NCI-H146 treated with DMSO at 0.1 percent for 48 hours (cell line): ENCODE measurements around the gene BGN.

Experiments used
- DNase-seq: peaks from one replicate; lab custom pipeline; 2025; ENCODE audit not compliant: unreplicated experiment; lab: John Stamatoyannopoulos, UW

BGN gene

DNA sequence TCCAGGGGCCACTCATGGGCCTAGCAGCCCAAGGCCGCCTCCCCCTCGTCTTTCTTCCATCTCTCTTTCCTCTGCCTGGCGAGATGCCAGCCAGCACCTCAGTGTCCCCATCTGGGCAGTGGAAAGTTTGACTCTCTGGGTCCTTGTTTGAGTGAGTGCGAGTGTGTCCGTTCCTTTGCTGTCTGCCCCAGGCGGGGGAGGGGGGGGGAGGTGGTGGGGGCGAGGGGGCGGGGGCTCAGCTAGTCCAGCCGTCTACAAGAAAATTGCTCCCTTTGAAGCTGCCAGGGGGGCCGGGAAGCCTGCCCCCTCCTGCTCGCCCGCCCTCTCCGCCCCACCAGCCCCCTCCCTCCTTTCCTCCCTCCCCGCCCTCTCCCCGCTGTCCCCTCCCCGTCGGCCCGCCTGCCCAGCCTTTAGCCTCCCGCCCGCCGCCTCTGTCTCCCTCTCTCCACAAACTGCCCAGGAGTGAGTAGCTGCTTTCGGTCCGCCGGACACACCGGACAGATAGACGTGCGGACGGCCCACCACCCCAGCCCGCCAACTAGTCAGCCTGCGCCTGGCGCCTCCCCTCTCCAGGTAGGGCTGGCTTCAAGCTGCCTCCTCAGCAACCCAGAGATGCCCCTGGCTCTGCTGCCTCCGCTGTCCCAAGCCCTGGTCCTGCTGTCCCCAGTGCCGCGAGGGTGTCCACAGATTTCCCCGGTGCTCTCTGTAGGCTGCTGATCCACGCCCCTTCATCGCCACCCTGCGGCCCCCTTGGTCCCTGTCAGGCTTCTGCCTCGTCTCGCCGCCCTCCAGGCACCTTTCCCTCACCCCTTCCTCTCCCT is at the start of gene BGN:
TSS of gene BGN (plus strand) at position 440 of the 821 bp plus-strand sequence. CDS start 9,652 bp downstream, outside the sequence.
- DNase-seq: peak; percentile 6

DNA sequence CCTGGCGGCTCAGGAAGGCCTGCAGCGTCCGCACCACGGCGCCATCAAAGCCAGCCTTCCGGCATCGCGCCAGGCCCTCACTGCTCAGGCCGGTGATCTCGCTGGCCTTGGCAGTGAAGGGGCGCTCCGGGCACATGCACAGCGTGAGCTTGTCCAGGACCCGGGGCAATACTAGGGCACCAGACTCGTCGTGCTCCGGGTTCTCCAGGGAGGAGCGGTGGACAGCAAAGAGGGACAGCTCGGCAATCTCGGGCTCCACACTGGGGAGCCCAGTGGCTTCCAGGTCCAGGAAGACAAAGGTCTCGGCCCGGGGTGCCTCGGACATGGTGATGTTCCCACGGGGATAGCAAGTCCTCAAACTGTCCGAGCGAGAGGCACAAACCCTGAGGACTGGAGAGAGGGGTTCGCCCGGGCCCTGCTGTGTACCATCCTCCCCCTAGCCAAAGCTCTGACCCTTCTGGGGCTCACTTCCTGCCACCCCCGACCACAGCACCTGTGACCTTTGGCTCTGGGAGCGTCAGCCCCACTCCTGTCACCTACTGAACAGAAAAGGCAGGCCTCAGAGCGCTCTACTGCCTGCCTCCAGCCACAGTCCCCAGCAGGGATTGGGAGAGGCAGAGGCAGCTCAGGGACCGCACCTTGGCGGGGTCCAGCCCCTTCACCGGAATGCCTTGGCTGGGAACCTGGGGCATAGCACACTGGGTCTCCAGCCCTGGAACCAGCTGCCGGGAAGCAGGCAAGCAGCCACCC is 49.5 kb upstream of the BGN start:
- DNase-seq: no peak

DNA sequence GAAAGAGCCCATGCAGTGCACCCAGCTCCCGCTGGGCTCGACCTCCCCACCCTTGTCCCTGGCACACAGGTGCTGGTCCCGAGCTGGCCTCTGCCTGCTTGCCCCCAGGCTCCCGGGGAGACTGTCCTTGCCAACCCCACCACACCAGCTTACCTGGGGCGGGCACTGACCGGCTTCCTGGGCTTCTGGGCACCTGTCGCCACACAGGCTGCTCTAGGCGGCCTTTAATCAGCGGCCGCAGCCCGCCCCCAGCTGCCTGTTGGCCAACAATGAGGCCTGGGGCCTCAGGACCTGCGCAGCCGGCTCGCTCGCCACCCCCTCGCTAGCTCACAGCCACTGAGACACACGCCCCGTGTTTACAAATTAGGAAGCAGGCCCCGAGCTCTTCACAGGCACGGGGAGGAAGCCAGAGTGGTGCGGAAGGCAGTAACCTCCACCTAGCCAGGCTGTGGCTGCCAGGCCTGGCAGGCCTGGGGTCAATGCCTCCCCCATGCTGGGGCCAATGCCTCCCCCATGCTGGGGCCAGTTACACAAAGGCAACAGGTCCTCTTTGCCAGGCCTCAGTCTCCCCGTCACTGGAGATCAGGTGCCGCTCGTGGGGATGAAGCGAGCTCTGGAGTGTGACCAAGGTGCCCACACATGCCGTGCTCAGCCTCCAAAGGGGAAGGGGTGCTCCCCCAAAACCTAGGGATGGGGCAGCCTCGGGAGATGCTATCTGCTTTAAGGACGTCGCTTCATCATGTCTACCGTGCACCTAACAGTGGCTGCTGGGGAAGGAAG is 48.7 kb upstream of the BGN start, which contains the start of gene TREX2:
TSS of gene TREX2 (minus strand) at position 201 of the 780 bp plus-strand sequence. CDS start 626 bp downstream, outside the sequence.
- DNase-seq: no peak

DNA sequence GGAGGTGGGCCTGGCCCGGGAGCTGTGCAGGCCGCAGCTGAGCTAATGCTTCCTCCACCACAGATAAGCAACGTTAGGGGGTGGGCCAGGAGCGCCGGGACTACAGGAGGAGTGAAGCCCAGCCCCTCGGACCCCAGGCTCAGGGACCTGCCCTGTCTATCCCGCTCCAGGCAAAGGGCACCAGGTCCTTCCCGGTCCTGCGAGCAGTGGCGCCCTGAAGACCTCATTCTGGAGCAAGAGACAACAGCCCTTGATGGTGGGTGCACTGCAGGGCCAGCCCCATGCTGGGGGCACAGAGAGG is 48.2 kb upstream of the BGN start:
- no peak for DNase-seq

DNA sequence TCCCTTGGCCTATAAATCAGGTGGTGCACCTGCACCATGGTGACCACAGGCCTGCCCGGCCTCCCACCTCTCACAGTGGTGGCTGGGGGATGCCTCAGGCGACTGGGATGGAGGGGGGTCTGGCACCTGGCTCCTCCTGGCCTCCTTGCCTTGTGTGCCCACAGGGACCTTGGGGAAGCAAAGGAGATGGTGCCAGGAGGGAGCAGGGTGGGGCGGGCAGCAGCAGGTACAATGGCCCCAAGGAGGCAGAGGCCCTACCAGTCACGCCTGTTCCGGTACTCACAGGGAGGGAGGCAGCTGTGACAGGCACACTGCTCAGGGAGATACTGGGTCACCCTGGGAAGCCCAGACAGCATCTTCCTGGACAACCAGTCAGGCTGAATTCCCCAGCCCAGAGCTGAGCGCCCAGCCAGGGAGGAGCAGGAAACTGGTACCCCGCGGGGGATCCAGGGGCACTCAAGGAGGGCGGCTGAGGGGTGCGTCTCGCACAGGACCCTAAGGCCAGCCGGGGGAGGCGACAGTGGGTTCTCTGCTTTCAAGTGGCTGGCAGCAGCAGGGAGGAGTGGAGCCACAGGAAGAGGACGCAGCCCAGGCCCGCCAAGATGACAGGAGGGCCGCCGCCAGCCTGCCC is 47.7 kb upstream of the BGN start:
- no peak for DNase-seq

DNA sequence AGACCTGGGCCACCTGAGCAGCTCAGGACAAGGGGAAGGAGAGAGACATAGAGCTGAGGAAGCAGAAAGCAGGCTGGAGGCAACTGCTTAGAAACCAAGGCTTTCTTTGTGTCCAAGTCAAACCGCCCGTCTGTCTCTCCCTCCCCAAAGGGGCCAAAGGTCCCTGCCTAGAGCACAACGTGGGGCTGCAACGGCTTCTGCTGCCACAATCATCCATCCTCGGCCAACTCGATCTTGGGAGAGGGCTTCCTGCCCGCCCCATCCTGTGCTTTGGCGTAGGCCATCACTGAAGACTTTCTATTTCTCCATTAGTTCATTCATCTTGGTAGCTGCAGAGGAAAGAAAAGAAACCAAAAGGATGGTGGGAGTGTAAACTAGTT is 47.2 kb upstream of the BGN start:
- no peak for DNase-seq

DNA sequence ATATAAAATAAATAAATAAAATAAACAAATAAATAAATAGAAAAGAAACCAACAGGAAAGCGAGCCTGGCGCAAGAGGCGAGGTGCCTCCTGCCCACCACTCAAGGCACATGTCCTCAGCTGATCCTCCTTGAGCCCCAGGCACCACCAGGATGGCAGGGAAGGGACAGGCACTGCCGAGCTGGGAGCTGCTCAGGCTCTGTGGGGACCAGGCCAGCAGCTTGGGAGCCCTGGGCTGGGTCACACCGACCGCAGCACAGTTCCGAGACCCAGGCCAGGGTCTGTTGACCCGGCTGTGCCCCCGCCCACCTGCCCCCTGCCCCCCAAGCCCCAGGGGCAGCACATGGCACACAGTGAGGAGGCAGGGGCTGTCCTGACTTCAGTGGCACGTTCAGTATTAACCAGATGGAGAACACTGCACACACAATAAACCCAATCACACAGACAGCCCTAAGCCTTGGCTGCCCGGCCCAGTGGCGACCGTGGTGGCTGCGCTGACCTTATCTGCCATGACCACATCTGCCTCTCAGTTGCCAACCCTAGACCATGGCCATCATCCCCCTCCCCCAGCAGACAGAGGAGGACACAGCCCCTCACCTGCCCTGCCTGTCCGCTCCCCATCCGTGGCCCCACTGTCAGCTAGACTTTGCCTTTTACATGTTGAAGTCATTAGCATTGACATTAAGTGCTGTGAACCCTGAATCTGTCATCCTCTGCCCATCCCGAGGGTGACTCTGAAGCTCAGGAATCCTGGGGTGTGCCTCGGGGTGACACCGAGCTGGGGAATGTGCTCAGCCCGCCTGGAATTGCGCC is 46.0 kb upstream of the BGN start:
- no peak for DNase-seq

DNA sequence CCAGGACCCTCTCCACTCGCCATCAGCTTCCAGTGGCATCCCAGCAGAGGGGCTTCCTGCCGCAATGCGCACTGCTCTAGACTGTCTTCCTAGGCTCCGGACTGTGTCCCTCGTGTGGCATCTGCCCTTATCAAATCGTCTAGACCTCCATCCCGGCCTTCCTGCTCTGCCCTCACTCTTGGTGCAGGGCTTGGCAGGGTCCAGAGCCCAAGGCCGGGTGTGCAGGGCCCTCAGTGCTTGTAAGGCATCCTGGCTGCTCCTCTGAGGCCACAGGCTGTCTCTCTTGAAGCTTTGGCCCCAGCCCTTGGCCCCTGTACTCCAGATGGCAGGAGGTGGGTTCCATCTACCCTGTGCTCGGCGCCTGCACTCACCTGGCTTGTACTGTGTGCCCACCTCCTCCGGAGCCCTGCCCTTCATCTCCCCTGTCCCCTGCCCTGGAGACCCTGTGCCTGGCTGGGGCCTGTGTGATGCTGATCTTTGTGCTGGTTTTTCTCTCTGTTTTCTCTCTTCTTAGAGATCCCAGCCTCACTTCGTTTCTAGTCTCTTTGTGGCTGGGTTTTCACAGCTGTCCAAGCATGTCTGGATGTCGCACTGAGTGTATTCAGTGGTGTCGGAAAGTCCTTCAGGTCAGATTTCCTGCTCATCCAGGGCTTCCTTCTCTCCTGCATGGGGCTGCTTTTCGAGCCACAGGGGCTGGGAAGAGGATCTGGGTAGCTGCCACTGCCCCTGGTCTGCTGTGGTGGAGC is 45.2 kb upstream of the BGN start:
- no peak for DNase-seq

DNA sequence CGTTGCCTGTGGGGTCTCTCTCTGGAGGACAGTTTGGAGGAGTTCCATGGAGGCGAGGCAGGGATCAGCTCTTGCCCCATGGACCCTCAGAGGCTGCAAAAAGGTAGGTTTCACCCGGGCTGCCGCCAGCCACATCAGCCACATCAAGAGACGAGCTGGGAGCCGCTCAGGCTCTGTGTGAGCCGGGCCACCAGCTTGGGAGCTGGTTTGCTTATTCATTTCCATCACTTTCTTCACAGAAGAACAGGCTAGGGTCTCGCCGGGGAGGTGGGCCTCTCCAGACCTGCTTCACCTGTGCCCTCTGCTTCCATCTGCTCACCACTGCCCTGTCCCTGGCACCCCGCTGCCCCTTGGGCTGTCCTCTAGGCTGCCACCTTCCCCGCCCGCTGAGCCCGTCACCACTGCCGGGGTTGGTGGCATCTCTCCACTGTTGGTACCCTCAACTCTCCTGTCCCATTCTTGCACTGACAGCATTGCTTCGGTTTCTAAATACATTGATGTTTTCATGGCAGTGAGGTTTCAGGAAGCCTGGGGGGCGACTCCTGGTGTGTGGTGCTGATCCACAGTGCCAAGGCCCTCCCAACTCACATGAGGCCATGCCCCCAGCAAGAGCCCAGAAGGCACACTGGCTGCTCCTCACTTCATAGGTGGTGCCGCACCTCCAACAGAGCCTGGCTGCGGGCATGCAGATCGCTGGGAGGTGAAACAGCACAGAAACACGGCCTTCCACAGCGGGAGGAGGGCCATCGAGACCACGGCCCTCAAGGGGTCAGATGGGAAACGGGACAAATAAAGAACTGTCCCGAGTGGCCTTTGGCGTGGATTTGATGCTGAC is 44.4 kb upstream of the BGN start:
- DNase-seq: no peak

DNA sequence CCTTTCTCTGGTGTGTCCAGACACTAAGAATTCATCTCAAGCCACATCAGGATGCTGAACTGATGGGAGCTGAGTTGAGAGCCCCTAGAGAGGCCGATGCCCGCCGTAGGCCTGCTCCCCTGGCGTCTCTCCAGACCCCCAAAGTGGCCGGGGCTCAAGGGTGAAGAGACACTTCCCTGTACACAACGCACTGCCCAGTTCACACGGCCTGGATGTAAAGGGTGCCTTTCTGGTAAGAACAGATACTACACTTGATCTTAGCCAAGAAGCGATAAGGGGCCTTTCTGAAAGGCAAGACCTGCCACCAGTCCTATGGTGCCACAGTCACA is 43.9 kb upstream of the BGN start:
- no peak for DNase-seq

DNA sequence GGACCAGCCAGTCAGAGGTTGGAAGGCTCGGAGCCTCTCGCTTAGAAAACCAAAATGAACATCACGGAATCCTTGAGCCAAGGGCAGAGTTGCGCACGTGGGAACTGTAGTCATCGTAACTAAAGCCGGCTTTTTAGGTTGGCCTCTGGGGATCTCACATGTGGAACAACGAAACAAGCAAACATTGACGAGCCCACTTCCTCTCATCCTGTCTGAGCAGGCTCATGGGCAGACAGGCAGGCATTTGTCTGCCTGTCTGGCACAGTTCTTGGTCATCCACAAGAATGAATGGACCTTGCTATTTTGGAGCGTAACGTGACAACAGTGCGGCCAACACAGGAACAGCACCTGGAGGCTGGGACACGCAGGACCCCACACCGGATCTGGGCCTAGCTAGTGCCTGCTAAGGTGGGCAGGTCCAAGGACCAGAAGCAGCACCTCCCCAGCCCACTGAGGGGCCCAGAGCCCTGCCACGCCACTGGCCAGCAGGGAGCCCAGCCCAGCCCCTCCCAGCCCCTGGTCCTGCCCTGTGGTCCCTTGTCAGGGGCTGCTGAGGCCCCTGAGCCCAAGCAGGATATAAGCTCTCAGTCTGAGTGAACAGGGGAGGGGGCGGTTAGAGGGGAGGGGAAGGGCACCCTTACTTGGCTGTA is 39.8 kb upstream of the BGN start:
- DNase-seq: no peak

DNA sequence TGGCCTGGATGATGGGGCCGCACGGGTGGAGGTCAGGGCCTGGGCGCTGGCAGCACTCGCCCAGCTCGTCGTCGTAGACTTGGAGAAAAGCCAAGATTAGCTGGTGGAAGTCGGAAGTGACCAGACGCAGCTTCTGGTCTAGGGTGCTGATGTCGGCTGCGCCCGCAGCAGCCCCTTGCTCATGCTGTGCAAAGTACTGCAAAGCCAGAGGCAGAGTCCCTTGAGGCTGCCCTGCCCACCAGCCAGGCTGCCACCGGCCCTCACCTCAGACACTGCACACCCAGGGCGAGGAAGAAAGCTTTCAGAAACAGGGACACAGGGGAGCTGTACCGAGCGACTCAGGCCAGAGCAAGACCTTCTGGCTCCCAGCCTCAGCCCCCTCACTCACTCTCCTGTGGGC is 39.2 kb upstream of the BGN start:
- no peak for DNase-seq

DNA sequence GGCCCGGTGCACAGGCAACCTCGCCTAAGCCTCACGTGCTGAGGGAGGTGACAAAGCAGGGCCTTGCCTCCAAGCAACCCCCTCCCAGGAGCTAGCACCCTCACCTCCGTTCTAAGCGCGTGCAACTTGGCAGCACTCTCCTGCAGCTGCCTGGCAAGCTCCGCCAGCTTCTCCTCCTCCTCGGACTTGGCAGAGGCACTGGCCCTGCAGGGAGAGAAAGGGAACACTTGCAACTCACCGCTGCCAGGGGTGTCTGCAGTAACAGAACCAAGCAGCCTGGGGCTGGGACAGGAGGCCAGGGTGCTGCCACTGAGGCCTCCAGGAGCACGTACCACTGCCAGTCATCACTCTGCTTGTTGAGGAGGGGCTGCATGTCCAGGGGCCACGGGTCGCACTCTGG is 38.6 kb upstream of the BGN start:
- no peak for DNase-seq

DNA sequence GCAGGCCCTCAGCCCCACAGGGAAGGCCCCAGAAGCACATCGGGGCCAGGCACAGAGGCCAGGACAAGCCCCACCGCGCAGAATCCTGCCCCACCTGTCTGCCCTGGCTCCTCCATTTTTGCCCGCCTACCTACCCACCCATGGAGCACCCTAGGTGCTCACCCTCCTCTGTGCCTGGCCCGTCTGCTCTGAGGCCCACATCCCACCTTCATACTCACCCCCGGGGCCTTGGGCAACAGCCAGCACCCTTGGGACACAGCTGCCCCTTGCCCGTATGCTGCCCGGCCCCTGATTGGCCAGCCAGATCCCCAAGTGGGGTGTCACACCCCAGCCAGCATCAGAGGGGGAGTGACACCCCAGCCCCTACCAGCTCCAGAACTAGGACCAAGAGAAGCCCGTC is 38.1 kb upstream of the BGN start:
- no peak for DNase-seq

DNA sequence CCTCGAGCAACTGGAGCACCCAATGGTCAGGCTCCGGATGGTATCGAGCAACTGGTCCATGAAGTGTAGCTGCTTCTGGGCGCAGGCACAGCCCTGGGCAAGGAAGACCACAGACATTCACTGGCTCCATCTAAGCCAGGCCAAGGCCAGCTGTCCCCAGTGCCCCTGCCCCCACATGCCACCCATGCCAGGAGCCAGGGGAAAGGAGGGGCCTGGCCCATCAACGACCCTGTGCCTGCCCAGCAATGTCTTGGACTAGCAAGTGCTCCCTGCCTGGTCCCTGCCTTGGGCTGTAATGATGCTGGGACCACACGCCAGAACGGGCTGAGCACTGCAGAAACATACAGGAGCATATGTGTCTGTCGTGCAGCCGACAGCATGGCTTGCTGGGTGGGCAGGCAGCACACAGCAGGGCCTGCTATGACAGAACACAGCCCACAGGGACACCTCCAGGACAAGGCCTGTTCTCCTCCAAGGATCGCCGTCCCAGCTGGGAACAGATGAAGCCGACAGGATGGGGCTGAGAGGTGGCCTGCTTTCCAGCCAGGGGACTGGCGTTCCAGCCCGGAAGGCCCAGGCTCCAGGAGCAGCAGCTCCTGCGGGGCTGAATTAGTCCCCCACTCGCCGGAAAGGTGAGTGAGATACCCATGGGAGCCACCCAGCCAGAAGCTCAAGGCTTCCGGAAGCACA is 37.5 kb upstream of the BGN start:
- no peak for DNase-seq

DNA sequence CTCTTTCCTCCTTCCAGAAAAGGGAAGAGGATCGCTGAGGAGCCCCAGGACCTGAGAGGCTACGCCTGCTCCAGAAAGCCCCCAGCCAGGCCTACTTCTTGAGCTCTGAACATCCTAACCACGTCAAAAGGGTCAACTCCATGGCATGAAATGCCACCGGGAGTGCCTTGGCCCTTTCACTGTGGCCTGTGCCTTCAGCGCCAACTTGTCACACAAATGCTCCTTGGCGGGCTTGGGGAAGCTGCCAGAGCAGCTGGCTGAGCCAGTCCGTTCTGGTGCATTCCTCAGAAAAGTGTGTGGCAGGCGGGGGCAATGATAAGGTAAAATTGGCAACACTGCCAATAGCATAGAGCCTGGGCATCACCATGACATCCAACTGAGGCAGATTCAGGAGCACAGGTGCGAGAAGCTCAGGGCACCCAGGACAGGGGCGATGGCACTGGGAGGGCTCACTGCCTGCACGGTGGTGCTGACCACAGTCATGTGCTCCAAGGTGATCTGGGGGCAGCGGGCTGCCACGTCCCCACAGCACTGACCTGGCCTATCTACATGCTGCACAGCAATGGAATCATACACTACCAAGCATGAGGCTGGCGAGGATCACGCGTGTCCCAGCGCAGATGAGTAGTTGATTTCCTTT is 36.8 kb upstream of the BGN start:
- DNase-seq: no peak

DNA sequence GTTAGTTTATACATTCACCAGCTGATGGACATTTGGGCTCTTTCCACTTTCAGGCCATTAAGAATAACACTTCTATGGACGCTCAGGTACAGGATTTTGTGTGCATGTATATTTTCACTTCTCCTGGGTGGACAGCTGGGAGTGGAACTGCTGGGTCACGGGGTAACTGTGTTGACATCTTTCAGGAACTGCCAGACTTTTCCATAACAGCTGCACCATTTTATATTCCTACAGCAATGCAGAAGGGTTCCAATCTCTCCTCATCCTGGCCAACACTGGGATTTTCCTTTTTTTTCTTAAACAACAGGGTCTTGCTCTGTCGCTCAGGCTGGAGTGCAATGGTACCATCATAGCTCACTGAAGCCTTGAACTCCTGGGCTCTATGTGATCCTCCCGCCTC is 36.3 kb upstream of the BGN start:
- no peak for DNase-seq

DNA sequence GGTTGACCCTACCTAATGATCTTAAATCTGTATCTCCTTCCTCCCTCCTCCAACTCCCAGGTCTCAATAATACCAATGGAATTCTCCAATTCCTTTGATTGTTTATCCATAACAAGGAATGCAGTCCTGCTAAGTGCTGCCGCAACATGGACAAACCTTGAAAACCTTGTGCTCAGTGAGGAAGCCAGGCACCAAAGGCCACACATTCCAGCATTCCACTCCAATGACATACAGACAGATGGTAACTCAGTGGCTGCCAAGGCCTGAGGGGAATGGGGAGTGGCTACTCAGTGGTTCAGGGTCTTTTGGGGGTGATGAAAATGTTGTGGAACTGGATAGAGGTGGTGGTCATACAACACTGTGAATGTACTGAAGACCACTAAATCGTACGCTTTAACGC is 34.8 kb upstream of the BGN start:
- no peak for DNase-seq
